ENCODE measurements around the gene TMED8.
"Not testable (repeated sequence)": the region's sequence is repeated elsewhere in the genome, so short reads cannot be mapped to it uniquely, and the experiment has no call there.

TMED8 gene, protein sequence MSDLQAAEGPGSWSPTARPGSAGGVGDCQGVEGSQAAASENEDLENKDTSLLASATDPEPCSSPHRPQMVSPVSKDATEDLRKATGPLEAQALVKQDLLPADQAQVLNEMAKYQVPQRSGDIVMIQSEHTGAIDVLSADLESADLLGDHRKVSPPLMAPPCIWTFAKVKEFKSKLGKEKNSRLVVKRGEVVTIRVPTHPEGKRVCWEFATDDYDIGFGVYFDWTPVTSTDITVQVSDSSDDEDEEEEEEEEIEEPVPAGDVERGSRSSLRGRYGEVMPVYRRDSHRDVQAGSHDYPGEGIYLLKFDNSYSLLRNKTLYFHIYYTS

DNA sequence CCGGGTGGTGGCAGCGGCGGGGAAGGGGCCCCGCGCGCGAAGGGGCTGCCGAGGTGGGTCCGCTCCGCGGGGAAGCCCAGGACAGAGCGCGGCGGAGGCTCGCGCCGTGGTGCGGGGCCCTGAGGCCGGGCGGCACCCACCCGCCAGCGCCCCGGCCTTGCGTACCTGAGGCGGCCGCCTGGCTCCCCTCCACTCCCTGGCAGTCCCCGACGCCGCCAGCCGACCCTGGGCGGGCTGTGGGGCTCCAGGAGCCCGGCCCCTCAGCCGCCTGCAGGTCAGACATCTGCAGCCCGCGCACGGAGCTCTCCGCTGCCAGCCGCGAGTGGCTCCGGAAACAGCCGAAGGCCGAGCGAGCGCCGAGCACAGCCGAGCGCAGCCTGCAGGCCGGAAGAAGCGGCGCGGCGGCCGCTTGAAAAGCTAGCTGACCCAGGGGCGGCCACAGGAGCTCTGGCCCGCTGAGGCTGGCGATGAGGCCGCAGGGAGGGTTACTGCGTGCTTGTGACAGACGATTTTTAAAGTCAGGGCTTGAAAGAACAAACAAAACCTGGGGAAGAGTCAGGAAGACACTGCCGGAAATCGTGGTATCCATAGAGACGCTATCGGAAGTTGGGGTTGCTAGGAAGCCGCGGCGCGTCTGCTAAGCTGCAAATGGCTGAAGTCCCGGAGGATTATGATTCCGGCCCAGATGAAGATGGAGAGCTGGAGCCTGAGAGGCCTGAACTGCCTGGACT lies at the start of gene TMED8, which contains the start of gene SAMD15:
TMED8 (minus strand) TSS at position 324 of the 731 bp plus-strand sequence; CDS start at position 283, 41 bp downstream.
SAMD15 (plus strand) TSS at position 609 of the 731 bp plus-strand sequence; CDS start at position 649, 40 bp downstream.
- DNase-seq = peak; percentile 78

DNA sequence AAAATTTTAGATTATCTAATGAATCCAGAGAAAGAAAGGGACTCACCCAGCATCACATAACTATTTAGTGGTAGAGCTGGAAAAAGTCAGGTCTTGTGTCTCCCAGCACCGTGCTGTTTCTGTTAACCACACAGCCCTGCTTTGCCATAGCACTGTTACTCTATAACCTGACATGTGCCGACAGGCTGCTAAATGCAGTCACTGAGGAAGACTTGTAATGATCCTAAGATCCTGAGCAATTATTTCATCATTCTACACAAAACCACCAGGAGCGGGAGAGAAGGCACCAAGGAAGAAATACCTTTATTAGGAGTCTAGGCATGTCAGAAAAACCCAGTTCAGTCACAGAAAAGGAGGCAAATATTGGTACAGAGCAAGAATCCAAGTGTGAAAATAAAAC lies 49.5 kb upstream of the TMED8 start:
- DNase-seq = no peak

DNA sequence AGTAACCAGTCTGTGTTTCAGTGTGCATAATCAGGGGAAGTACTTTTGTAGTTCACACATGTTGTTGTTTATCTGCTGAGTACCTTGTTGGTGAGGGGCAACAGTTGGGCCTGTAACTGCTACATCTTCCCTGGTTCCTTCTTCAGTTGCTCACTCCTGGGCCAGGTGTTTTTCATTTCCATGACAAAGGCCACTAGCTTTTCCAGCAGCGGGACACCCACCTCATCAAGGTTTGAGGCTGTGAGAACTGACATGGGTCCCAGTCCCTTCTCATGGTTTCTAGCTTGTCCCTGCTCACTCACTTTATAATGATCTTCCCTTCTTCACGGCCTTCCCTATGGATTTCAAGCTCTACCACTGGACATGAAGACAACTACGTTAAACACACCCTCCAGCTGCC lies 48.0 kb upstream of the TMED8 start:
- no peak for DNase-seq

DNA sequence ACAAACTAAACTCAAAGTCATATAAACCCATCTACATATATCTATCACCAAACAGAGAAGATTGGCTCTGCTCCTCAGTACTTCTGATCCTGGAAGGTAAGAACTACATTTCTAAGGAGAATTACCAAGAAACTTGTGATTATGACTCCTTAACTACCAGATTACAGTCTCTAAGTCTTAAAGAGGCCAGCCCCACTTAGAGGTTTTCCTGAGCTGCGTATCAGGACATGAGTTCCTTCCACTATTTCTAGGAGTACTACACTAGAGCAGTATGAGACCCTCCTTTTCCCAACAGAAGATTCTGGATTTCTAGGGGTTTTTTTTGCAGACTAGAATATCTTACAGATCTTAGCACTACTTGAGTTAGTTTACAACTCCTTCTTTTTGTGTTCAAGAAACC lies 46.5 kb upstream of the TMED8 start, which contains the start of gene NOXRED1:
NOXRED1 (minus strand) TSS at position 101 of the 400 bp plus-strand sequence. CDS start 634 bp downstream, outside the sequence.
- no peak for DNase-seq

DNA sequence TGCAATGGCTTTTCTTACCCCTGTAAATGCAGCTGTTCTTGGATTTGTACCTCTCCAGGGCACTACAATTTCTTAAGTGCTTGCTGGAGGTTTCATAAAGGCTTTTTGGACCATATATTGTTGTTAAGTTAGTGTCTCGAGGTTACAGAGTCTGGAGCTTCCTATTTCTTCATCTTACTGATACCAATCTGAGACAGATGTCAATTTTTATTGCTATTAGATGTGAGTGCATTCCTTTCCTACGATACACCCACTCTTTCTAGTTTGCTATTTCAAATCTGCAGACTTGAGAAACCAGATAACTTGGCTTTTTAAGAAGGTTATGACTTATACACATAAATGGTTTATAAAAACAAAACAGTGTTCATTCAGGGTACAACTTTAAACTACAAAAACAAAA lies 44.3 kb upstream of the TMED8 start:
- DNase-seq = no peak

DNA sequence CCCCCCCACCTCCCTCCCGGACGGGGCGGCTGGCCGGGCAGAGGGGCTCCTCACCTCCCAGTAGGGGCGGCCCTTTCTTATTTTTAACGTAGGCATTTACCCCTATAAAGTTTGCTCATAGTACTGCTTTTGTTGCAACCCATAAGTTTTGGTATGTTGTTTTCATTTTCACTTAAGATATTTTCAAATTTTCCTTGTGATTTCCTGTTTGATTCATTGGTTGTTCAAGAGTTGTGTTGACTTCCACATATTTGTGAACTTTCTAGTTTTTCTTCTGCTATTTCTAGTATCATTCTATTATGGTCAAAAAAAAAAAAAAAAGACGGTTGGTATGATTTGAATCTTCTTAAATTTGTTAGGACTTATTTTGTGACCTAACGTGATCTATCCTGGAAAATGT lies 39.9 kb upstream of the TMED8 start:
- DNase-seq = no peak

DNA sequence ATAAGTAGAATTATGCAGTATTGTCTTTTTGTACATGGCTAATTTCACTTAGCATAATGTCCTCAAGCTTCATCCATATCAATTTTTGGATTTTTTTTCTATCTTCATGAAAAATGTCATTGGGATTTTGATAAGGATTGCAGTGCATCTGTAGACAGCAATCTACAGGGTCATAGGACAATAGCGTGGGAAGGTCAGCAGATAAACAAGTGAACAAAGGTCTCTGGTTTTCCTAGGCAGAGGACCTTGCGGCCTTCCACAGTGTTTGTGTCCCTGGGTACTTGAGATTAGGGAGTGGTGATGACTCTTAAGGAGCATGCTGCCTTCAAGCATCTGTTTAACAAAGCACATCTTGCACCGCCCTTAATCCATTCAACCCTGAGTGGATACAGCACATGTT lies 39.2 kb upstream of the TMED8 start:
- DNase-seq = not testable (repeated sequence)

DNA sequence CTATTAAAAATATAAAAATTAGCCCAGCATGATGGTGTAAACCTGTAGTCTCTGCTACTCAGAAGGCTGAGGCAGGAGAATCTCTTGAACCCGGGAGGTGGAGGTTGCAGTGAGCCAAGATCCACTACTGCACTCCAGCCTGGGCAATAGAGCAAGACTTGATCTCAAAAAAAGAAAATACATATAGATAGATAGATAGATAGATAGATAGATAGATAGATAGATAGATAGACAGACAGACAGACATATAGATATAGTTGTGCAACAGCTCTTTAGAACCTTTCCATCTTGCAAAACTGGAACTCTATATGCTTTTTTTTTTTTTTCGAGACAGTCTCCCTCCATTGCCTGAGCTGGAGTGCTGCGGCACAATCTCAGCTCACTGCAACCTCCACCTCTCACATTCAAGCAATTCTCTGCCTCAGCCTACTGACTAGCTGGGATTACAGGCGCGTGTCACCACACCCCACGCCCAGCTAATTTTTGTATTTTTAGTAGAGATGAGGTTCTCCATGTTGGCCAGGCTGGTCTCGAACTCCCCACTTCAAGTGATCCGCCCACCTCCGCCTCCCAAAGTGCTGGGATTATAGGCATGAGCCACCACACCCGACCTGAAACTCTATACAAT lies 38.6 kb upstream of the TMED8 start:
- not testable (repeated sequence) for DNase-seq

DNA sequence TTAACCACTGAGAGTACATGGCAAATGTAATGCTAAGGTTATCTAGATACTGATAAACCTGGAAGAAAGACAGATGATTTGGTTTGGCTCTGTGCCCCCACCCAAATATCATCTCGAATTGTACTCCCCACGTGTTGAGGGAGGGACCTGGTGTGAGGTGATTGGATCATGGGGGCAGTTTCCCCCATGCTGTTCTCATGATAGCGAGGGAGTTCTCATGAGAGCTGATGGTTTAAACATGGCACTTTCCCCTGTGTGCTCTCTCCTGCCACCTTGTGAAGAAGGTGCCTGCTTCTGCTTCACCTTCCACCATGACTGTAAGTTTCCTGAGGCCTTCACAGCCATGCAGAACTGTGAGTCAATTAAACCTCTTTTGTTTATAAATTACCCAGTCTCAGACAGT lies 32.2 kb upstream of the TMED8 start:
- DNase-seq = no peak

DNA sequence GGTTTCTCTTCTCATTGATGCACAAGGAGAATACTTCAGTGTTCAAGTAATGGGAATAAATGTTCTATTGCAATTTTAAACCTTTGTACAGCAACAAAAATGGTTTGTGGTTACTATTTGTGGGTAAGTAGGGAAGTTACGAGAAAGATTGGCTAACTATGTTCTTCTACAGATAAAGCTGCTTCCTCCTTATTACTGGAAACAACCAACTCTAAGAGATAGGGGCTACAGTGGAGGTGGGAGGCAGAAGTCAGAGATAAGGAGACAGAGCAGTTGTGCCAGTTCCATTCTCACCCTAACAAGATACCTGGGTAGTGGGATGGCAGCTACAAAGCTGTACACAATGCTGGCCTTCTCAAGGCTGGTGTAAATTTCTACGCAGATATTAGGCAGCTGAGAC lies 30.3 kb upstream of the TMED8 start:
- DNase-seq = no peak

DNA sequence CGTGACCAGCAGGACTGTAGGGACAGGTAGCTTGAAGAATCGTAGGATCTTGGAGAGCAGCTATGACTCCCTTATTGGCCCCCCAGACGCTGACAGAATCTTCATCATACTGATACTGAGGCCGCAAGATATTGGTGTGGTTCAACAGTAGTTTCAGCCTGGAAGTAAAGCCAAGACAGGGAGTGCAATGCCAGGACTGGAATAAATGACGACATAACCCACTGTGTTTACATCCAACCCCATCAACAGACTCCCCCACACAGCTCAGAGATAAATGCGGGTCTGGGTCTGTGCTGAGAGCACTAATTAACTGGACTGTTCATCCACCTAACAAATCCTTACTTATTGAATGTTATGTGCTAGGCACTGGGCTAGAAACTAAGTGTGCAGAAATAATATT lies 29.8 kb upstream of the TMED8 start:
- DNase-seq = no peak

DNA sequence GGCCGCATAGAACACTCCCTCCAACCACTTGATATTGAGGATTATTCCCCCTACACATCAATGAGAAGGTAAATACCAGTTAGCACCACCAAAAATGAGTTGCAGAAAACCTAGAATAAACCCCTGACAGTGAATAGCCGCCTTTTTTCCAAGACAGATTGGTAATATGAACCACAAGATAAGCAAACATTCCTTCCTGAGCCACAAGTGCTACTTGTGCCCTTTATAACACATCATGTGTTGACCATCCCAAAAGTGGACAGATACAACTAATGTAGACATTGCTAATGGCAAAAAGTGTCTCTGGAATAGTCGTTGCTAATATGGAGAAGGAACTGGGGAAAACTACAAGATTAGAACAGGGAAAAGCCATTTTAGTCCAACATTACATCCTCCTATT lies 29.2 kb upstream of the TMED8 start:
- DNase-seq = no peak

DNA sequence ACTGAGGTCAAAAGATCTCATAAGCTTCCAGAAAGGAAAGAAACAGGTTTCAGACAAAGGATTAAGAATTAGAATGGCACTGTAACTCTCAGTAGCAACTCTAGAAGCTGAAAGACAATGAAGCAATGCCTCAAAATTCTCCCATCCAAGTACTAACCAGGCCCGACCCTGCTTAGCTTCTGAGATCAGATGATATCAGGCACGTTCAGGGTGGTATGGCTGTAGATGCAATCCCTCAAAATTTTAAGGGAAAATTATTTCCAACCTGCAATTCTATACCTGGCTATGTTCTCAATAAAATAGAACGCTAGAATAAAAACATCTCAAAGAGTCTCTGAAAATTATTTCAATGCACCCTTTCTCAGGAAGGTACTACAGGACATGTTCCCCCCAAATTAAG lies 26.9 kb upstream of the TMED8 start:
- DNase-seq = no peak

DNA sequence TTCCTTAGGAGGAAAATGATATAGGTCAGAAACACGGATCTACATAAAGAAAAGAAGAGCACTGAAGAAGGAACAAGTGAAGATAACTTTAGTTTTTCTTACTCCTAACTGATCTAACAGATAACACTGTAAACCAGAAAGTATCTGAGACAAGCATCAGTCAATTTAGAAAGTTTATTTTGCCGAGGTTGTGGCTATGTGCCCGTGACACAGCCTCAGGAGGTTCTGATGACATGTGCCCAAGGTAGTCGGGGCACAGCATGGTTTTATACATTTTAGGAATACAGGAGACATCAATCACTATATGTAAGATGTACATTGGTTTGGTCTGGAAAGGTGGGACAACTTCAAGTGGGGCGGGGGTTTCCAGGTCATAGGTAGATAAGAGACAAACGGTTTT lies 23.3 kb upstream of the TMED8 start:
- DNase-seq = no peak

DNA sequence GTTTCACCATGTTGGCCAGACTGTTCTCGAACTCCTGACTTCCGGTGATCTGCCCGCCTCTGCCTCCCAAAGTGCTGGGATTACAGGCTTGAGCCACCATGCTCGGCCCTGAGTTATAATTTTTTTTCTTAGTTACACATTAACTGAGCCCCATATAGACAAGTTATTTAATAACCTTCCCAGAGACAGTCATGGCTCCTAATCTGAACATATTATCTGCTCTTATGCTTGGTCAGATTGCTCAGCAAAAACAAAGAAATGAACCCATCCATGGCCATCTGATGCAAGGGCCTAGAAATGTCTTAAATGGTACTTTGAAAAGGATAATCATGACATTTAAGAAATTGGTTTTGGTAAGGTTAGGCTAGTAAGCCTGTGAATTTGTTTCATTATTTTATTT lies 13.3 kb upstream of the TMED8 start:
- no peak for DNase-seq

DNA sequence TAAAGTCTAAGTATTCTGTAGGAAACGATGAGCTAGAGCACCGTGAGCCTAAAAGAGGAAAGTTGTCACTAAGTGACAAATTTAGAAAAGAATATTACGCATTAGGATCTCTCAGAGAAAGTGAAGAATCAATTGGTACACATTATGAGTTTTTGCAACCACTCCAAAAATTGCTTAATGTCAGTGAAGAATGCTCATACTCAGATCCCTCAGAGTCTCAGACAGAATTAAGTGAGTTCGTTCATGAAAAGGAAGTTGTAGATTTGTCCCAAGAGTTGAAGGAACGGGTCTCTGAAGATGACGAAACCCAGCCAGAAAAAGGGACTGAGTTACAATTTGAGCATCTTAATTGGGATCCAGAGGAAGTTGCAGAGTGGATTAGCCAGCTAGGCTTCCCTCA lies 1.8 kb upstream of the TMED8 start:
- no peak for DNase-seq

DNA sequence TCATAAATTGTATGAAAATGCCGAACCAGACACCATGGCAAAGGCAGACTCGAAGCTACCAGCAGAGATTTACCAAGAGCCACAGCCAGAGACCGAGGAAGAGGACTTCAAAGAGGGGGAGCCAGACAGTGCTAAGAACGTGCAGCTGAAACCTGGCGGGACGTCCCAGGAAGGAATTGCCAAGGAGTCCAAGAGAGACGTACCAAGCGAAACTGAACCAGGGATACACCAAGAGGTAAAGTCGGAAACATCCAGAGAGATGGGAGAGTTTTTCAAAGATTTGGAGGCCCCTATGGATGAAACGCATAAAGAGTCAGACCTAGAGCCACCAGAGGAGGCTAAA lies 579 bp upstream of the TMED8 start:
- no peak for DNase-seq

DNA sequence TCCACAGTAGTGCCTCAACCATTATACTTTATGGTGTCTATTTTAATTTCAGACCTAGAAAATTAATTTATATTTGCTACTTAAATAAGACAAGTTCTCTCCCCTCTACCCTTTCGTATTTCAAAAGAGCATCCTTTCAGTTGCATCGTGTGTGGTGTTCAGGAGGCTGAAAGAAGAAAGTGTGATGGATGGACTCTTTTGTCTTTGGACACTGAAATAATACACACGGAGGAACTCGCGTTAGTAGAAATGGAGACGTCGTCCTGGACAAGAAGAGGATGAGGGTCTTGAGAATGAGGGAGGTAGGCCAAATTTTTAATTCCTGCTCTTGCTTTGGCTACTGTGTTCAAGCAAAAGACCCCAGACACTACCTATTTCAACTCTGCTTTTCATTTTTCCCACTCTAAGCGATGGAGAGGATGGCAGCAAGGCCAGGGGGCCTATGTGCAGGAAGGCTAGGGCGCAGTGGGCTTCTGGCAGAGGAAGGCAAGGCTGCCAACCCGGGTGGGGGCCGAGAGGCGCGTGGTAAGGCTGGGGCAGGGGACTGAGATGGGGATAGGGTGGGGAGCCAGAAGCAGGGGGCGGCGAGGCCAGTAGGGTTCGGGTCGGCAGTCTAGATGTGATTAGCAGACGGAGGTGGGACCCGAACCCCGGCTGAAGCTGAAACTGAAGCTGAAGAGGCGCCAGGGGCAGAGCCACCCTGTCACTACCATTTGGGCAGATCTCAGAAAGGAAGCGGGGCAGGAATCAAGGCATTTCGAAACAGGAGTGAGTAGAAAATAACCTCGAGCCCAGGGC lies 722 bp downstream of the TMED8 start:
- DNase-seq = no peak

DNA sequence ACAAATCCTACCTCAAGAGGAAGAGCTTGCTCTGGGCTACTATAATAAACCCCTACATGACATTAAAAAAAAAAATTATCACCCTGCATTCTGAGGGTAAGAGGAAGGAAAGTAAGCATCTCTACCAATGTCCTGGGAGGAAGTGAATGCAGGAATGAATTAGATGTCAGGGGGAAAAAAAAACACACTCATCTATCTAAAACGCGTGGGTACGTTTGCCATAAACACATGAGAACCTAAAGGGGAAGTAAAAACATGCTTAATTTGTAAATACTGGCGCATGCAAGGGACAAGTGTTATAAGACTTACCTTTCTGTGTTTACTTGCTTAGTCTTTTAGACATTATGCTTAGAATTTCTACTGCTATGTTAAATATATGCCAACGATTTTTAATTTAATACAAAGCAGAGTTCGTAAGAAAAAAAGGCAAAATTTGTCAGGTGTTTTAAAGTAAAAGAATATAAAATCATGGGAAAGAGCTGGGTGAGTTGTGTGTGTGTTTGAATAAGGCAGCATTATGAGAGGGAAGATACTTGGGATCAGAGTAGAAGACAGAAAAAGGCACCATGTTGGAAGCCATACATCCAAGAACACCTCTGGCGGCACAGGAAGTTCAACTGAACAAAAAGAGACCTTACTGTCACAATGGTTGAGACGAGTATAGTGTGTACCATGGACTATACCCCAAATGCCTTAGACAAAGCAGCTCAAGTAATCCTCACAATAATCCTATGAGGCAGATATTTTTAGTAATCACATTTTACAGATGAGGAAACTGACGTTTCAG lies 1.5 kb downstream of the TMED8 start:
- DNase-seq = no peak

DNA sequence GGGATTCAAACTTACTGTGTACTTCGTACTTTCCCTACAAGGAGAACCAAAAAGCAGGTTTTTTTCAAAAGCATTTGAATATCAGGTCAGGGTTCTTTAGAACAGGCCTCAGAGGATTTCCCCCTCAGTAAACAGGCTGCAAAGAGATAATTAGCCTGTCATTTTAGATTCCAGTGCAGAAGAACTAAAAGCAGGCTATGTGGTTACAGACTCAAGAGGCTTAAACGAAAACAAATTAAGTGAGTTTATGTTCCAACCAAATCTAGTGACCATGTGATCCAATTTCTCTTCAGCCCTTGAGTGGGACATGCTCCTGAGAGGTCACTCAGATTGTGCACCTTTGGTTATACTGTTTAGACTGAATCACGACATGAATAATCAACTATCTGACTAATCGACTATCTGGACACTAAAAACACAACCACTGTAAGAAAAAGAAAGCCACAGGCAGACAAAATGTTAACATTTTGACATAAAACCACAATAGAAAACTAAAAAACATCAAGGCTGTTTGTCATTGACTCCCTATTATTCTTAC lies 4.5 kb downstream of the TMED8 start:
- DNase-seq = no peak

DNA sequence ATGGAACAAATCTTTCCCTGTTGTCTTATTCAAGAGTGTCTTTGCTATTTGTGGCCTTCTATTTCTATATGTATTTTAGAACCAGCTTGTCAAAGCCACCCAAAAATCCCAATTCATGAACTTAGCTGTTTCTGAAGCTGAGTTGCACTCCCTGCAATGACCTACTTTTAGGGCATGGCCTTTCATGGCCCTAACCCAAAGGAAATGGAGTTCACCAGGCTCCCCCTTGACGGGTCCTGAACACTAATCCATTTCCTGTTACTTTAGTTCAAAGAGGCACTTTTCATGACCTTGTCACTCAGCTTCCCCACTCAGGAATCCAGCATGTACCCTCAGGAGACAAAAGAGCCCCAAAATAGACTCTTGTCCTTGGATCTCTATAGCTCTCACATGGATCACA lies 7.6 kb downstream of the TMED8 start:
- no peak for DNase-seq

DNA sequence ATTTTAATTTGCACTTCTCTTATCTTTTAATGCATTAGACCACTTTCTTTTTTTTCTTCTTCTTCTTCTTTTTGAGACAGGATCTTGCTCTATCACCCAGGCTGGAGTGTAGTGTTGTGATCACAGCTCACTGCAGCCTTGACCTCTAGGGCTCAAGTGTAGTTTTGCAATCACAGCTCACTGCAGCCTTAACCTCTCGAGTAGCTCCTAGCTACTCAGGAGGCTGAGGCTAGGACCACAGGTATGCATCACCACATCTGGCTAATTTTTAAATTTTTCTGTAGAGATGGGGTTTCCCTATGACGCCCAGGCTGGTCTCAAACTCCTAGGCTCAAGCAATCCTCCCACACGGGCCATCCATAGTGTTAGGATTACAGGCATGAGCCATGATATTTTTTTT lies 12.7 kb downstream of the TMED8 start:
- DNase-seq = no peak
